Vagina (tissue), 2 donors: ENCODE measurements around the gene LMO2.

Experiments used
- CTCF ChIP-seq, 3 experiments: fragments of 450-650 bp in 2 of 3; fragments of 200-600 bp in 1 of 3; sonication (generic) in 1 of 3; IDR thresholded peaks; one replicate each; pipeline ENCODE4 v1.5.1; 2017 to 2019; ENCODE audit warnings: antibody characterized with exemption in 3 of 3, mild to moderate bottlenecking in 2 of 3, moderate library complexity in 2 of 3
- POLR2AphosphoS5 ChIP-seq, 2 donors: sonication (generic); formaldehyde crosslinking; IDR thresholded peaks; one replicate each; pipeline ENCODE4 v1.9.0; 2017; ENCODE audit warnings: antibody characterized with exemption in 2 of 2, mild to moderate bottlenecking in 2 of 2, low read depth in 1 of 2; ENCODE audit not compliant: insufficient read depth in 1 of 2

DNA sequence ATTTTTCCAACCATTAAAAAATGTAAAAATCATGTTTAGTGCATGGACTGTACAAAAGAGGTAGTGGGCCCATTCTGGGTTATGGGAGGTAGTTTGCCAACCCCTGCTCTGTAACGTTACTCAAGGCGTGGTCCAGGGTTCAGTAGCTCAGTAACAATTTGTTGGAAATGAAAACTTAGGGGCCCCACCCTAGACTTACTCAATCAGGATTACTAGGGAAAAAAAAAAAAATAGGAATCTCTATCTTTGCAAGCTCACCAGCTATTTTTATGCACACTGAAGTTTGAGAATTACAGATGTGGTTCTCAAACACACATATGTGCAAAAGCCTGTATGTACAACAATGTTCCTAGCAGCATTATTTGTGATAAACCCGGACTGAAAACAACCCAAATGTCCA, 17.3 kb upstream of the LMO2 start:
- no peak for TF ChIP-seq POLR2AphosphoS5 (IDR thresholded peaks at IDR 0.05; ENCODE audit: insufficient read depth in 1 of 2, low read depth in 1 of 2)
- no peak for TF ChIP-seq CTCF (IDR thresholded peaks at IDR 0.05)
